GM21423 (cell line): ENCODE results near the gene COBLL1.

Experiments
- ATAC-seq: cut with Tn5 transposase; IDR thresholded peaks from one replicate; pipeline ENCODE4 v1.9.1; 2021; ENCODE audit warnings: mild to moderate bottlenecking, moderate library complexity; ENCODE audit not compliant: unreplicated experiment

Gene COBLL1

GRCh38 chr2:164824872-164825271 lies 16.8 kb downstream of the COBLL1 start:
- no peak for ATAC-seq

GRCh38 chr2:164823126-164823525 lies 18.5 kb downstream of the COBLL1 start:
- ATAC-seq = no peak

GRCh38 chr2:164821338-164821737 lies 20.3 kb downstream of the COBLL1 start:
- ATAC-seq = no peak

GRCh38 chr2:164818149-164819136 lies 23.2 kb downstream of the COBLL1 start:
- ATAC-seq = no peak

GRCh38 chr2:164816900-164817299 lies 24.7 kb downstream of the COBLL1 start:
- no peak for ATAC-seq

- no peak for ATAC-seq
Observed at GRCh38 chr2:164816046-164816445, 25.6 kb downstream of the COBLL1 start.

GRCh38 chr2:164815071-164815793 lies 26.4 kb downstream of the COBLL1 start:
- ATAC-seq = no peak

GRCh38 chr2:164813535-164813934 lies 28.1 kb downstream of the COBLL1 start:
- no peak for ATAC-seq

GRCh38 chr2:164812378-164812777 lies 29.2 kb downstream of the COBLL1 start:
- no peak for ATAC-seq

- ATAC-seq = no peak
Observed at GRCh38 chr2:164811819-164812218, 29.8 kb downstream of the COBLL1 start.

GRCh38 chr2:164810843-164811242 lies 30.8 kb downstream of the COBLL1 start:
- ATAC-seq = no peak

- no peak for ATAC-seq
Observed at GRCh38 chr2:164808776-164809175, 32.8 kb downstream of the COBLL1 start.

GRCh38 chr2:164803776-164804466 lies 37.7 kb downstream of the COBLL1 start:
- ATAC-seq = no peak

GRCh38 chr2:164802095-164802707 lies 39.4 kb downstream of the COBLL1 start:
- no peak for ATAC-seq

GRCh38 chr2:164800572-164800971 lies 41.1 kb downstream of the COBLL1 start:
- no peak for ATAC-seq

- ATAC-seq = no peak
Observed at GRCh38 chr2:164797627-164798026, 44.0 kb downstream of the COBLL1 start.

GRCh38 chr2:164796999-164797398 lies 44.6 kb downstream of the COBLL1 start:
- ATAC-seq = no peak

GRCh38 chr2:164794432-164795231 lies 47.0 kb downstream of the COBLL1 start:
- no peak for ATAC-seq

- ATAC-seq = no peak
Observed at GRCh38 chr2:164794016-164794415, 47.6 kb downstream of the COBLL1 start.

- no peak for ATAC-seq
Observed at GRCh38 chr2:164793529-164793928, 48.1 kb downstream of the COBLL1 start.
